ENCODE measurements around the gene ASMT.
A peak's percentile ranks its signal among the peaks of the same experiment; 100 is the strongest.
"Not testable (repeated sequence)": the region's sequence is repeated elsewhere in the genome, so short reads cannot be mapped to it uniquely, and the experiment has no call there.

The ASMT gene

DNA sequence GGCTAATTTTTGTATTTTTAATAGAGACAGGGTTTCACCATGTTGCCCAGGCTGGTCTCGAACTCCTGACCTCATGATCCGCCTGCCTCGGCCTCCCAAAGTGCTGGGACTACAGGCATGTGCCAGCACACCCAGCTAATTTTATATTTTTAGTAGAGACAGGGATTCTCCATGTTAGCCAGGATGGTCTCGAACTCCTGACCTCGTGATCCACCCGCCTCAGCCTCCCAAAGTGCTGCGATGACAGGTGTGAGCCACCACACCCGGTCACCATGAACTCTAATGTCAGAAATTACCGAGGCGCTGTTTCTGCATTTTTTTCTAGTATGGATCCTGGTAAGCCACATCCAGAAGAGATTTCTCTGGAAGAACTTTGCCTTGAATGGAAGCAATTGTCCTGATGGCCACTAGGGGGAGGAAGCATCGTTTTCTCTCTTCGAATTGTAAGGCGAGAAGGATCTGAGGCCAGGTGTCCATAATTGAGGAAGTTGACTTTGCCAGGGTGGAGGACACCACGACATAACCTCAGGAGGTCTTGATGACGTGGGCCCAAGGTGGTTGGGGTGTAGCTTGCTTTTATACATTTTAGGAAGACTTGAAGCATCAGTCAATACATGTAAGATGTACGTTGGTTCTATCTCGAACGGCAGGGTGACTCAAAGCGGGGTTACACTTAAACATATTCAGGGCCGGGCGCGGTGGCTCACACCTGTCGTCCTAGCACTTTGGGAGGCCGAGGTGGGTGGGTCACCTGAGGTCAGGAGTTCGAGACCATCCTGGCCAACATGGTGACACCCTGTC, 37.4 kb downstream of the ASMT start:
- peak in 2 of 3 experiments; percentile 3 to 12 for DNase-seq (ENCODE audit: low read depth in 3 of 3)

DNA sequence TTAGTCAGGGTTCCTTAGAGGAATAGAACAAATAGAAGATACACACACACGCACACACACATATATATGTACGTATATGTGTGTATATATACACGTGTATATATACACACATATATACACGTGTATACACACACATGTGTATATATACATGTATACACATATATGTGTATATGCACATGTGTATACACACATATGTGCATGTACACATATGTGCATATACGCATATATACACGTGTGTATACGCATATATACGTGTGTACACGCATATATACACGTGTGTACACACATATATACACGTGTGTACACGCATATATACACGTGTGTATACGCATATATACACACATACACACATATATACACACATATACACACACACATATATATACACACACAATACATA, 41.5 kb downstream of the ASMT start:
- no peak for DNase-seq (ENCODE audit: low read depth in 3 of 3)

DNA sequence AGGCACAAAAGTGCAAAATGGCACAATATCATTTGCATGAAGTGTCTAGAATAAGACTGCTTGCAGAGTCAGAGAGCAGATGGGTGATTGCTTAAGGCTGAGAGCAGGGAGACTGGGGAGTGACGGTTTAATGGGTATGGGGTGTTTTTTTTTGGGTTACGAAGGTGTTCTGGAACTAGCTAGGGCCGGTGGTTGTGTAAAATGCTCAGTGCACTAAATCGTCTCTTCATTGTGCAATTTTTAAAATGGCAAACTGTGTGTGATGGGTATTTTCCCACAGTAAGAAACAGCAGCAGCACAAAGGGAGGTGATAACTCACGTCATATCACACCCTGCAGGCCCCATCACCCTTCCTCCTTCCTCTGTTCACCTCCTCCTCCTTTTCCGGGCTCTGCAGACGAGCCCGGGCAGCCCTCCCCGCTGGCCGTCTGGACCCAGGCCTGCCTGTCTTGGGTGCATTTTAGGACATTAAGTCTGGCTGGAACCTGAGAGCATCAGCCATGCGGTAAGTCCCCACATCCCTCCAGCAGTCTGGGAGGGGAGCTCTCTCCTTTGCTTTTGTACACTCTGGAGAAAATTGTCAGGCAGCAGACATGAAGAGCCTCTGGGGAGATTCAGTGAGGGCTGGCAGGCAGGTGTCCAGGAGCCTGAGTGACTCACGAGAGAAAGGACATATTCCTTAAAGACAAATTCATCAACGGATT, 42.7 kb downstream of the ASMT start:
- DNase-seq (ENCODE audit: low read depth in 3 of 3), result peak; percentile 4 to 51 (median 22)

DNA sequence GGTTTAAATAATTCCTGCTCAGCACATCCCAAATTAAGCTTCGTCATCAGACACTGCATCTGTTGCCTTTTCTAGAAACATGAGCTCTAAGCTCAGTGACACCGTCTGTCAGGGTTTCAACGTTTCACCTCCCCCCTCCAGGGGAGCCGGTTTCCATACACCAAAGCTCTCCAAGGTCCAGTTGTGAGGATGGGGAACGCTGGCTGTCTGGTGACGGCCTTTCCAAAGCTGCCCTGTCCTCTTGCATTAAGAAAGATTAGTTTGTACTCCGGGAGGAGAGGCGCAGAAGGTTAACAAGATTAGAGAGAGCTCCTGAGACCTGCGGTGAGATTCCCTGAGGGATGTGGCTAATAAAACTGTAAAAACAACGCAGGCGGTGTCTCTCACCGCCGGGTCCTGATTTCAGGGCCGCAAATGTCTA, 43.2 kb downstream of the ASMT start:
- DNase-seq (ENCODE audit: low read depth in 3 of 3), result no peak

DNA sequence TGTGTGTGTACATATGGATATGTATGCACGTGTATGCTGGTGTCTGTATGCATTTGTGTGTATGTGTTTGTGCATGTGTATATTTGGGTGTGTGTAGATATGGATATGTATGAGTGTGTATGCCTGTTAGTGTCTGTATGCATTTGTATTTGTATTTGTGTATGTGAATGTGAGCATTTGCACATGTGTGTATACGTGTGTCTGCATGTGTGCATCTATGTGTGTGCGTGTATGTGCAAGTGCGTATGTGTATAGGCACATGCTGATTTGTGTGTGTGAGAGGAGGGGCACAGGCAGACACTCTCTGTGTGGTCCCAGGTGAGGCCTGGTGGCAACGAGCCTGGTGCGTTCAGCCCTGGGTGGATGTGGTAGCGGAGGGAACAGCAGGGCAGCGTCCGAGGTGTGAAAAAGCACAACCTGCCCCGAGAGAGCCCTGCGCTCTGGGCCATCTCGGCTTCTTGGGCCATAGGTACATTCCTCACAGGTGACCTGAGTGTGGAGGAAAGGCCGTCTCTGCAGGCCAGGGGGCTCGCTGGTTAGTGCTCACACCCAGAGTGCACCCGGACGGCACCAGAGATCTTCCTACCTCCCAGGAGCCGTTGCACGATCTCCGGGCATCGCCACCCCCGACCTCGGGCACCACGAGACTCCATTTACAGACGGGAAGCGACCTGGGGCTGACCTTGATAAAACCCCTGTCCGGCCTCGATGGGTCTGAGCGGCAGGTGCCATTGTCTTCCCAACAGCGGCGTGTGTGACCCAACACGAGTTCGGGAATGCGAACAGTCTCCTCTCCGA, 45.0 kb downstream of the ASMT start:
- no peak for DNase-seq (ENCODE audit: low read depth in 3 of 3)

DNA sequence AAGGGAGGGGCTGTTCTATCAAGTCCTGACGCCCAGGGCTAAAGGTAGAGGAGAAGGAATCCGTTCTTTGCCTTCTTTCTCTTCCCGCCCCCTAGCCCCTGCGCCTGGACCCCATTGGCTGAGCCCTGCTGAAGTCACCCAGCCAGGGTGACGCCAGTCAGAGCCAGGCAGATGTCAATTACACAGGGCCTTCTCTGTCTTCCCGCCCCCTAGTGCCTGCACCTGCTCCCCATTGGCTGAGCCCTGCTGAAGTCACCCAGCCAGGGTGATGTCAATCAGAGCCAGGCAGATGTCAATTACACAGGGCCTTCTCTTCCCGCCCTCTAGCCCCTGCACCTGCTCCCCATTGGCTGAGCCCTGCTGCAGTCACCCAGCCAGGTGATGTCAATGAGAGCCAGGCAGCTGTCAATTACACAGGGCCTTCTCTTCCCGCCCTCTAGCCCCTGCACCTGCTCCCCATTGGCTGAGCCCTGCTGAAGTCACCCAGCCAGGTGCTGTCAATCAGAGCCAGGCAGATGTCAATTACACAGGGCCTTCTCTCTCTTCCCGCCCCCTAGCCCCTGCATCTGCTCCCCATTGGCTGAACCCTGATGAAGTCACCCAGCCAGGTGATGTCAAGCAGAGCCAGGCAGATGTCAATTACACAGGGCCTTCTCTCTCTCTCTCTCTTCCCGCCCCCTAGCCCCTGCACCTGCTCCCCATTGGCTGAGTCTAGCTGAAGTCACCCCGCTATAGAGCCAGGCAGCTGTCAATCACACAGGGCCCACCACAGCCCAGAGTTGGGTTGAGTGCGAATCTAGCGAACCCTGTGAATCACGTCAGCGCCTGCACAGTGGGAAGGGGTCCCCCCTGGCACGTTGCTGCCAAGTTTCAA, 46.4 kb downstream of the ASMT start:
- DNase-seq (ENCODE audit: low read depth in 3 of 3), result peak in 2 of 3 experiments; percentile 82 to 90

DNA sequence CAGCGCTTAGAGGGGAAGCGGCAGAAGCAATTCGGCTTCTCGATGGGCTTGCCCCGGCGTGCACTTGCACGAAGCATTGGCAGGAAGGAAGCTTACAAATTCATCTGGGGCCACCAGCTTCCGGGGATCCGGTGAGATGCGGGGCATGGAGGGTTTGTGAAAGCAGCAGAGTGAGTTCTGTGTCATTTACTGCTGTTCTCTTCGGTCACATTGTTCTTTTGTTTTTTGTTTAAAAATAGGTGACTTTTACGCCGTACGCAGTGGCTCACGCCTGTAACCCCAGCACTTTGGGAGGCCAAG, 47.0 kb downstream of the ASMT start:
- no peak for DNase-seq (ENCODE audit: low read depth in 3 of 3)

DNA sequence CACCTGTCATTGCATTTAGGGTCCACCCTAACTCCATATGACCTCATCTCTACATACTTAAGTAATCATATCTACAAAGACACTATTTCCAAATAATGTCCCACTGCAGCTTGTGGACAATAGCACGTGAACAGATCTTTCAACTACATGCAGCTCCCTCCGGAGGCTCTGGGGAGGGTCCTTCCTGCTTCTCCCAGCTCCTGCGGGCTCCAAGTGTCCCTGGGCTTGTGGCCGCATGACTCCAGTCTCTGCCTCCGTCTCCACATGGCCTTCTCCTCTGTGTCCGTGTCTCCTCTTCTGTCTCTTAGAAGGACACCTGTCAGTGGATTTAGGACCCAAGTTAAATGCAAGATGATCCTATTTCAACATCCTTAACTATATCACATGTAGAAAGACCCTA, 52.7 kb downstream of the ASMT start:
- DNase-seq (ENCODE audit: low read depth in 3 of 3), result no peak

DNA sequence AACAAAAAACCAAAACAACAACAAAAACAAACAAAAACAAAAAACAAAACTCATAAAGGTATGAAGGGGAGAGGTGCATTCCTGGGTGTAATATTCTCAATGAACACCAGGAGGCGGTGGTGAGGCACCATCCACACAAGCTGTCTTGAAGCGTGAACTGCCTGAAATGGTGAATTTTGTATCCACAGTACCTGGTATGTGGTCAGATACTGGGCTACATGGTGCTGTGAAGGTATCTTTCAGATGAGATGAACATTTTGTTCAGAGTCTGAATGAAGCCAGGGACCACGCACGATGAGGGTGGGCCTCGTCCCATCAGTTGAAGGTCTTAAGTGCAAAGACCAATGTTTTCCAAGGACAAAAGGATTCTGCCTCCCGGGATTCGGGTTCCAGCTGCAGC, 58.5 kb downstream of the ASMT start:
- DNase-seq (ENCODE audit: low read depth in 3 of 3), result peak in 2 of 3 experiments; percentile 31 to 37

DNA sequence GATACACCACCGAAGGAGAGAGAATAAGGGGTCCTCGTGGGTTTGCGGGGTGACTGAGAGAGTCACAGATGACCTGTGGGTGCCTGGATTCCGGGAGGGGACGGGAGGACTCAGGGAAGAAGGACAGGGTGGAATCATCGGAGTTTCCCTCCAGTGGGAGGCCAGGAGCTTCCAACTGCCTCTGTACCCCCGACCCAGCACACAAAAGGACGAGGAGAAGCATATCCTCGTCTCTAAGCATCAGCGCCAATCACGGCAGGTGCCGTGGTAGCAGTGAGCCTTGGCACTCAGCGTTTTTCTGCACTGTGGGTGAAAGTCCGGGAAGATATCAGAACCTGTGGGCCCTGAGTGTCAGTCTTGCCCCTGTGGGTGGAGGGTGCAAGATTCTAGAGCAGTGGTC, 62.0 kb downstream of the ASMT start:
- no peak for DNase-seq (ENCODE audit: low read depth in 3 of 3)

DNA sequence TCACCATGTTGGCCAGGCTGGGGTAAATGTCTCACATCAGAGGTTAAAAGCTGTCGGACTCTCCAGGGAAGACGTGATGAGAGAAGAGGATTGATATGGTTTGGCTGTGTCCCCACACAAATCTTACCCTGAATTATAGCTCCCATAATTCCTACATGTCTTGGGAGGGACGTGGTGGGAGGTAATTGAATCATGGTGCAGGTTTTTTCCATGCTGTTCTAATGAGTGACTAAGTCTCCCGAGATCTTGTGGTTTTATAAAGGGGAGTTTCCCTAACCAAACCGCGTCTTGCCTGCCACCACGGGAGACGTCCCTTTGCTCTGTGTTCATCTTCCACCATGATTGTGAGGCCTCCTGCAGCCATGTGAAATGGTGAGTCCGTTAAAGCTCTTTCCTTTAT, 64.4 kb downstream of the ASMT start:
- peak in 2 of 3 experiments; percentile 5 to 29 for DNase-seq (ENCODE audit: low read depth in 3 of 3)

DNA sequence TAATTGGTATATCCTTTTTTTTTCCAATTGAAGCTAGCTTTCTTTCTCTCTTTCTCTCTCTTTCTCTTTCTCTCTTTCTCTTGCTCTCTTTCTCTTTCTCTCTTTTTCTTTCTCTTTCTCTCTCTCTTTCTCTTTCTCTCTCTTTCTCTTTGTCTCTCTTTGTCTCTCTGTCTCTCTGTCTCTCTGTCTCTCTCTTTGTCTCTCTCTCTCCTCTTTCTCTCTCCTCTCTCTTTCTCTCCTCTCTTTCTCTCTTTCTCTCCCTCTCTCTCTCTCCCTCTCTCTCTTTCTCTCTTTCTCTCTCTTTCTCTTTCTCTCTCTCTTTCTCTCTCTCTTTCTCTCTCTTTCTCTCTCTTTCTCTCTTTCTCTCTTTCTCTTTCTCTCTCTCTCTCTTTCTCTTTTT, 66.6 kb downstream of the ASMT start:
- no peak for DNase-seq (ENCODE audit: low read depth in 3 of 3)

DNA sequence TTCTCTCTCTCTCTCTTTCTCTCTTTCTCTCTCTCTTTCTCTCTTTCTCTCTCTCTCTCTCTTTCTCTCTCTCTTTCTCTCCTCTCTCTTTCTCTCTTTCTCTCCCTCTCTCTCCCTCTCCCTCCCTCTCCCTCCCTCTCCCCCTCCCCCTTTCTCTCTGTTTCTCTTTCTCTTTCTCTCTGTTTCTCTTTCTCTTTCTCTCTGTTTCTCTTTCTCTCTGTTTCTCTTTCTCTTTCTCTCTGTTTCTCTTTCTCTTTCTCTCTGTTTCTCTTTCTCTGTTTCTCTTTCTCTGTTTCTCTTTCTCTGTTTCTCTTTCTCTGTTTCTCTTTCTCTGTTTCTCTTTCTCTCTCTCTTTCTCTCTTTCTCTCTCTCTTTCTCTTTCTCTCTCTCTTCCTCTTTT, 67.0 kb downstream of the ASMT start:
- DNase-seq (ENCODE audit: low read depth in 3 of 3), result not testable (repeated sequence)

DNA sequence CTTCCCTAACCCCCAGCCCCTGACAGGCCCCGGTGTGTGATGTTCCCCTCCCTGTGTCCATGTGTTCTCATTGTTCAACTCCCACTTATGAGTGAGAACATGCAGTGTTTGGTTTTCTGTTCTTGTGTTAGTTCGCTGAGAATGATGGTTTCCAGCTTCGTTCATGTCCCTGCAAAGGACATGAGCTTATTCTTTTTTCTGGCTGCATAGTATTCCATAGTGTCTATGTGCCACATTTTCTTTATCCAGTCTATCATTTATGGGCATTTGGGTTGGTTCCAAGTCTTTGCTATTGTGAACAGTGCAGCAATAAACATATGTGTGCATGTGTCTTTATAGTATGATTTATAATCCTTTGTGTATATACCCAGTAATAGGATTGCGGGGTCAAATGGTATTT, 67.6 kb downstream of the ASMT start:
- DNase-seq (ENCODE audit: low read depth in 3 of 3), result not testable (repeated sequence)

DNA sequence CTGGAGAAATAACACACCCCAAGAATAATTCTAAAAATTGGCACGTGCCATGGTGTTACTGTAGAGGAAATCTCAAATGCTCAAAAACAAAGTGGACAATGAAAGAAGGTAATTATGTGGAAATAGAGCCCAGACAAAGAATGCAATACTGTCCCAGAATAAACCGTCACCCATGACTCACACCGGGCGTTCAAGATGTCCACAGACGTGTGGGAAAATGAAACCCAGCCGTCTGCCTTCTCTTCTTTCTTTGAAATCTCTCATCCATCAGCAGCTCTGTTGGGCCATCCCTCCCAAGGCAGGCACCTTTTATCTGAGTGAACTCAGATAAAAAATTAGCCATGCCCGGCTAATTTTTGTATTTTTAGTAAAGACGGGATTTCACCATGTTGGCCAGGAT, 70.0 kb downstream of the ASMT start:
- DNase-seq (ENCODE audit: low read depth in 3 of 3), result not testable (repeated sequence)

DNA sequence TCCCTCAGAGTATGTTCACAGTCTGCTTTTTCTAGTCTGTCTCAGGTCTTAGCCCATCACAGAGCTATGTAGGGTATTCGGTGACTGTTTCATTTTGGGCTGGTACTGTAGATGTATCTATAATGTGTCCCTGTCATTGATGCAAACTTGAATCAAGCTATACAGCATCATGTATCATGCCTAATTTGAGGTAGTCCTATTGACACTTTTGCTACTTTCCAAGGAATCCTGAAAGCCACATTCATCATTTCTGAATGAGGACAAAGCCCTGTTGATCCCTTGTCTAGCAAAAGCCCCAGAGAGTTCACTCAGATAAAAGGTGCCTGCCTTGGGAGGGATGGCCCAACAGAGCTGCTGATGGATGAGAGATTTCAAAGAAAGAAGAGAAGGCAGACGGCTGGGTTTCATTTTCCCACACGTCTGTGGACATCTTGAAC, 70.6 kb downstream of the ASMT start:
- not testable (repeated sequence) for DNase-seq (ENCODE audit: low read depth in 3 of 3)

DNA sequence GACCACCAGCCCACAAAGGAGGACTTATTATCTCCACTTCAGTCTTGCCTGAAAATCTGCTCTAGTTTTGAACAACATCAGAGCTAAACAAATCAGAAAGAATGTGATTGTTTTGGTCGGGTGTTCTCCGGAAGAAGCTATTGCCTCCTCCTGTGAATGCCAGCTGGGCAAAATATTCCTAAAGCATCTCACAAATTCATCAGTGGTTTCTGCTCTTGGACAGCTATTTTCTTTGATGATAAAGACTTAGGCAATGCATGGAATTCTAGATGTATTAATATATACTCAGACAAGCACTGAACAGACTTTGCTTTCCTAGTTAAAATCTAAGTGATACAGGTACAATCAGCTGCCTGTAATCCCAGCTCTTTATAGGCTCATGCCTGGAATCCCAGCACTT, 71.8 kb downstream of the ASMT start:
- no peak for DNase-seq (ENCODE audit: low read depth in 3 of 3)

Measured in stimulated activated CD4-positive, alpha-beta T cell treated with anti-CD3 and anti-CD28 coated beads, TNF-alpha, amount 100 ng/mL, for 24 hours (primary cell).